HG02884 (cell line): ENCODE measurements around the gene C22orf39.

Source experiments
- ATAC-seq: cut with Tn5 transposase; IDR thresholded peaks from one replicate; pipeline ENCODE4 v1.9.1; 2021; ENCODE audit warnings: mild to moderate bottlenecking, moderate library complexity; ENCODE audit not compliant: unreplicated experiment

Gene C22orf39

GRCh38 chr22:19431649-19432132, 15.8 kb downstream of the C22orf39 start, which contains the start of gene HIRA:
Gene HIRA (minus strand): TSS chr22:19431733. CDS start chr22:19431476, 257 bp downstream.
- peak; percentile 30 for ATAC-seq

GRCh38 chr22:19430890-19431541, 16.5 kb downstream of the C22orf39 start:
- no peak for ATAC-seq

GRCh38 chr22:19429950-19430889, 17.3 kb downstream of the C22orf39 start:
- ATAC-seq: no peak

GRCh38 chr22:19424186-19424500, 23.4 kb downstream of the C22orf39 start:
- ATAC-seq: no peak

- ATAC-seq: no peak
Observed at GRCh38 chr22:19422440-19423301, 24.8 kb downstream of the C22orf39 start.

- no peak for ATAC-seq
Observed at GRCh38 chr22:19420321-19420720, 27.2 kb downstream of the C22orf39 start.

- no peak for ATAC-seq
Observed at GRCh38 chr22:19419464-19420178, 27.9 kb downstream of the C22orf39 start.

- ATAC-seq: no peak
Observed at GRCh38 chr22:19419086-19419463, 28.4 kb downstream of the C22orf39 start.

GRCh38 chr22:19412923-19413322, 34.6 kb downstream of the C22orf39 start:
- no peak for ATAC-seq

- no peak for ATAC-seq
Observed at GRCh38 chr22:19412478-19412877, 35.0 kb downstream of the C22orf39 start.

GRCh38 chr22:19411690-19412045, 35.8 kb downstream of the C22orf39 start:
- ATAC-seq: no peak

- ATAC-seq: no peak
Observed at GRCh38 chr22:19410941-19411689, 36.4 kb downstream of the C22orf39 start.

GRCh38 chr22:19407649-19408606, 39.6 kb downstream of the C22orf39 start:
- ATAC-seq: no peak

GRCh38 chr22:19406846-19407245, 40.7 kb downstream of the C22orf39 start:
- ATAC-seq: no peak

- no peak for ATAC-seq
Observed at GRCh38 chr22:19406281-19406811, 41.2 kb downstream of the C22orf39 start.

GRCh38 chr22:19405652-19406051, 41.9 kb downstream of the C22orf39 start:
- ATAC-seq: no peak

- no peak for ATAC-seq
Observed at GRCh38 chr22:19405133-19405532, 42.4 kb downstream of the C22orf39 start.

- ATAC-seq: no peak
Observed at GRCh38 chr22:19404676-19405075, 42.8 kb downstream of the C22orf39 start.
